ENCODE measurements around the gene DEFB131B.
"Not testable (repeated sequence)": the region's sequence is repeated elsewhere in the genome, so short reads cannot be mapped to it uniquely, and the experiment has no call there.

GRCh38 chr11:71853895-71854294, 24.4 kb upstream of the DEFB131B start:
- TF ChIP-seq POLR2A (IDR thresholded peaks at IDR 0.05; ENCODE audit: low read length); GATA1 (IDR thresholded peaks at IDR 0.05; ENCODE audit: low read depth, low read length): not testable (repeated sequence)

All from erythroblast (primary cell).